LoVo (cell line): Measurements from ENCODE around the gene PRPF8.
"Not testable (repeated sequence)": the region's sequence is repeated elsewhere in the genome, so short reads cannot be mapped to it uniquely, and the experiment has no call there.

Experiments used
- DNase-seq: peaks from one replicate; pipeline ENCODE4 v3.0.0-alpha.2; 2016; ENCODE audit warnings: low spot score

Gene PRPF8

GRCh38 chr17:1716076-1716911, 31.6 kb upstream of the PRPF8 start:
- peak; percentile 99 for DNase-seq

DNA sequence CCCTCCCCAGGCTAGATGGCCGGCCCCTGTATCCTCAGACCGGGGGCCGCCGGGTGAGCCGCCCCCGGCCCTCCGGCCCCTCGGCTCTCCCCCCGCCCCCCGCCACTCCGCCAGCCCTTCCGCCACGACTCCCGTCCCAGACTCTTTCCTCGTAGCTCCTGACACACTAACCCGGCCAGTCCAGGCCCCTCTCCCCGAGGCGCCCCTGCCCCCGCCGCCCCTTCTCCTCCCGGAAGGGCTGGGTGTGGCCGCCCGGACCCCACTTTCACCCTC, 31.1 kb upstream of the PRPF8 start:
- DNase-seq: no peak

GRCh38 chr17:1714980-1715802, 30.5 kb upstream of the PRPF8 start:
- DNase-seq: peak; percentile 87

DNA sequence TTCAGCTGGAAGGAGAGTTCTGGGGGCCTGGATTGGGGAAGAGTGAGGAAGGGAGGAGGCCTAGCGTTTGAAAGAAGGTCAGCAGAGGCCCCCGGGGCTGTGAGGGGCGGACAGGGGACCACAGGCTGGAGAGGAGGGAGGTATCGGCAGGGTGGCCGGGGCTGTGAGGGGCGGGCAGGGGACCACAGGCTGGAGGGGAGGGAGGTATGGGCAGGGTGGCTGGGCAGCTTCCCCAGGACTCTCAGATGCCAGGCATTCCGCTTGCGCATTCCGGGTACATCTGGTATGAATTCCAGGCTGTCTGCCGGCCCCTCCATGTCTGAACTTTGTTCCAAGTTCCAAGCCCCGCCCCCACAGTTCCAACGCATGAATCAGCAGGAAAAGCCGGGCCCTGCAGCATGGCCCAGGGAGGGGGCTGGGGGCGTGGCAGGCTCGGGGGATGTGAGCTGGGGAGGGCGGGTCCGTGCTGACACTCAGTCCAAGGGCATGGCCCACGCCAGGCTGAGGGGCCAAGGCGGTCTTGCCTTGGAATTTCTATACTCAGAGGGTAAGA, 29.8 kb upstream of the PRPF8 start:
- peak; percentile 93 for DNase-seq

- no peak for DNase-seq
Measured at GRCh38 chr17:1713878-1714426, 29.3 kb upstream of the PRPF8 start.

- DNase-seq: no peak
Measured at GRCh38 chr17:1713160-1713877, 28.7 kb upstream of the PRPF8 start.

DNA sequence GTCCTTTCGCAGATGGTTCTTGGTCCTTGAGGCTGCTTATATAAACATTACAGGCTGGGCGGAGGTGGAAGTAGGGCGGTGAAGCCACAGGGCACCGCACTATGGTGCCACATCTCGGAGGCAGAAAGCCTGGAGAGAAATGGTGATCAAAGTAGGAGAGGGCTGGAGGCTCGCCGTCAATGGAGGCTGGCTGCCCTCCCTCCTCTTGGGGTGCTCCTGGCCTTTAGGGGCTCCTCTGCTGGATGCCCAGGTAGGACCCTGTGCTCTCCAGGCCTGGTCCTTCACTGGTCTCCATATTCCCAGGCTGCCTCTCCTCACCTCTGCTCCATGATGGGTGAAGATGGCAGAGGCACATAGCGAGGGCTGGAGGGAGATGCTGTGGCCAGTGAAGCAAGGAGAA, 27.6 kb upstream of the PRPF8 start:
- no peak for DNase-seq

- DNase-seq: no peak
Measured at GRCh38 chr17:1711804-1712203, 27.1 kb upstream of the PRPF8 start.

GRCh38 chr17:1710807-1711553, 26.3 kb upstream of the PRPF8 start:
- DNase-seq: no peak

- DNase-seq: peak; percentile 84
Measured at GRCh38 chr17:1709971-1710806, 25.5 kb upstream of the PRPF8 start, which contains the start of gene TLCD2. Gene TLCD2, minus strand, starts transcription at chr17:1710377. Its CDS starts 135 bp downstream, at chr17:1710242.

GRCh38 chr17:1709403-1709951, 24.8 kb upstream of the PRPF8 start:
- DNase-seq: no peak

DNA sequence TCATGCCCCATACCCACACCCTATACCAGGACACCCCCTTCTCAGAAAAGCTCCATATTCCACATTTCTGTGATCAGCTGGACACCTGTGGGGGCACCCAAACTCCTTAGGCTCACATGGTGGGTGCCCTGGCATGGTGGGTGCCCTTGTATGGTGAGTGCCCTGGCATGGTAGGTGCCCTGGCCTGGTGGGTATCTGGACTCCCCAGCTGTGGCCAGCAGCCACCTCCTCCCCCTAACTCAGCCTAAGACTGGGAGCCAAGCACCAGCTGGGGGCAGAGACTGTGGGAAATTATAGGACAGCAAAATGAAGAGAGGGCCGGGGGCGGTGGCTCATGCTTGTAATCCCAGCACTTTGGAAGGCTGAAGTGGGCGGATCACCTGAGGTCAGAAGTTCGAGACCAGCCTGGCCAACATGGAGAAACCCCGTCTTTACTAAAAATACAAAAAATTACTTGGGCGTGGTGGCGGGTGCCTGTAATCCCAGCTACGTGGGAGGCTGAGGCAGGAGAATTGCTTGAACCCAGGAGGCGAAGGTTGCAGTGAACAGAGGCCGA, 24.2 kb upstream of the PRPF8 start:
- DNase-seq: not testable (repeated sequence)

DNA sequence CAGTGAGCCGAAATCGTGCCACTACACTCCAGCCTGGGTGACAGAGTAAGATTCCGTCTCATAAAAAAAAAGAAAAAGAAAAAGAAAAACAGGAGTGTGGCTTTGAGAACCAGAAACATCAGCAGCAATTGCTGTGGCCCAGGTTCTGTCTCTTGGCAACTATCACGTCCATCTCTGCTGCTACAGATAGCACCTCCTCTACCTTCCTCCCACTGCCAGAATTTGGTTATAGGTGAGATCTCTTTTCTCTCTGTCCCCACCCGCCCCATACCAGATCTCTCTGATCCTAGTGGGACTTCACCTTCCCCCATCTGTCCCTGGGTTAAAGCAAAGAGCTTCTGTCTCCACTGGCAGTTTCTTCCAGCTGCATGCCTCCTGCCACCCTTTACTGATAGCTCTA, 22.4 kb upstream of the PRPF8 start:
- DNase-seq: no peak

DNA sequence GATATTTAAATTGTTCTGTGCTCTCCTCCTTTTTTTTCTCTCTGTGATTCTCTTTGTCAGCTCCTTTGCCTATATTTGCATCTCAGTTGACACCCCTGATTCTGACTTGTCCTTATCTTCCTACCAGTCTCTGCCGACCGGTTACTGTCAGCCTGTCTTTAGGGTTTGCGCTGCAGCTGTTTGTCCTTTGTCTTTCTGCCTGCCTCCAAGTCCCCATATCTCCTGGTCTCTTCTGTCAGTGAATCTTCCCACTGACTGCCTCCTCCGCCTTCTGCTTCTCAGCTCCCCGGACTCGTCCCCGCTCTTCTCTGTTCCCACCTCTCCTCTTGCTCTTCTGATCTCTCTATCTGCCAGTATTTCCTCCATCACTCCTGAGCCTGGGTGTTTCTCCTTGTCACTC, 20.3 kb upstream of the PRPF8 start:
- DNase-seq: no peak

DNA sequence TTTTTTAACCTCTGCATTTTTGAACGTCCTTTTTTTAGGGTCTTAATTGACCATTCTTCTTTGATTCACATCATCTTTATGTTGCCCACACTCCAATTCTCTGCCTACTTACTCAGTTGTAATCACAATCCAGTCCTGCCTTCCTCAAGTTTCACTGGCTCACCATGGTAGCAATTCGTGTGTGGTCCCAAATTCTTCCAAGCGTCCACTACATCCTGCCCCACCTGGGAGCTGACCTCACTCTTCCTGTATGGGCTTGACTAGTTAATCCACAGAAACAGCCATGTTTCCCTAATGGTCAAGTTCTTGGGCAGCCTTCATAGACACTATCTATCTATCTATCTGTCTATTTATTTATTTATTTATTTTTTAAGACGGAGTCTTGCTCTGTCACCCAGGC, 18.4 kb upstream of the PRPF8 start:
- DNase-seq: no peak

- not testable (repeated sequence) for DNase-seq
Measured at GRCh38 chr17:1699891-1700290, 15.2 kb upstream of the PRPF8 start.

DNA sequence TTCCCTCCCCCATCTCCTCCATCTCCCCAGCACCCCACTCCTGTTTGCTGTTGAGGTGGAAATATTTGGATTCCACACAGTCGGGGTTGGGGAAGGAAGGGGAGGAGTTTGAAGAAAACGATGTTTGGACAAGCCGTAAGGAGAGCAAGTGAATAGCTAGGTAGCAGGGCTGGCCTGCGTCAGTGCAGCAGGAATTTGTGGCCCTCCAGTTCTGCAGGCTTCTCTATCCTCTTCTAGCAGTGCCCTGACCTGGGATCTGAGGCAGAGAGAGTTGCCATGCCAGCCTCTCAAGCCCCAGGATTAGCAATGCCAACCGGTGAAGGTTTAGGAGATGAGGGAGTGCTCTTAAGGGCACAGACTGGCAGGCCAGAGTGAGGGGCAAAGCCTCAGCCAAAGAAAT, 13.0 kb upstream of the PRPF8 start:
- no peak for DNase-seq

DNA sequence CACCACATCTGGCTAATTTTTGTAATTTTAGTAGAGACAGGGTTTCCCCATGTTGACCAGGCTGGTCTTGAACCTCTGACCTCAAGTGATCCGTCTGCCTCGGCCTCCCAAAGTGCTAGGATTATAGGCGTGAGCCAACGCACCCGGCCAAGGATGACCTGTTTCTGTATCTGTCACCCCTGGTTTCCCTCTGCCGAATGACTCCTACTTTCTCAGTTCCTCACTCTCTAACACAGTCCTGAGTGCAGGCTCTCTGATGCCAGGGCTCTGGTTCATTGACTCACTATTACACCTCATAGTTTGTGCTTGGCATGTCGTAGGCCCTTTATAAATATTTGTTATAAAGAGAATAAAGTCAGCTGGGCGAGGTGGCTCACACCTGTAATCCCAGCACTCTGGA, 10.7 kb upstream of the PRPF8 start:
- no peak for DNase-seq

DNA sequence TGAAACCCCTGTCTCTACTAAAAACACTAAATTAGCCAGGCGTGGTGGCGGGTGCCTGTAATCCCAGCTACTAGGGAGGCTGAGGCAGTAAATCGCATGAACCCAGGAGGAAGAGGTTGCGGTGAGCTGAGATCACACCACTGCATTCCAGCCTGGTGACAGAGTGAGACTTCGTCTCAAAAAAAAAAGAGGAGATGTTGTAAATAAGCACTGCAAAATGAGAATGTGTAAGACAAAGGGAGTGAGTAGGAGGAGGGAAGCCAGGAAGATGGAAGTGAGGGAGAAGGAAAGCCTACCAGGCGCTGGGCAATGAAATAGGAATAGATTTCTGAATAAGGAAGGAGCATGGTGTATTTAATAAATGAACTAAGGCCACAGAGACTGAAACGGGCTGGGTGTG, 8.7 kb upstream of the PRPF8 start:
- DNase-seq: no peak
